Measurements from ENCODE around the gene SPATS2L.

DNA sequence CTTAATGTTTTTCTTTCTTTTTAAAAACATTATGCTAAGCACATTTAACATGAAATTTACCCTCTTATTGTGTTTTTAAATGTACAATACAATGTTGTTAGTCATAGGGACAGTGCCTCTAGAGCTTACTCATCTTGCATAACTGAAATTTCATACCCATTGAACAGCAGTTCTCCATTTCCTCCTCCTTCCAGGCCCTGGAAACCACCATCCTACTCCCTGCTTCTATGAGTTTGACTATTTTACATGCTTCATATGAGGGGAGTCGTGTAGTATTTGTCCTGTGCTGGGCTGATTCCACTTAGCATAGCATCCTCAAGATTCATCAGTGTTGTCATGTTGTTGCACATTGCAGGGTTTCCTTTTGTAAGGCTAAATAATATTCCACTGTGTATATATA, 92.6 kb downstream of the SPATS2L start:
- TF ChIP-seq, protein P1, sequence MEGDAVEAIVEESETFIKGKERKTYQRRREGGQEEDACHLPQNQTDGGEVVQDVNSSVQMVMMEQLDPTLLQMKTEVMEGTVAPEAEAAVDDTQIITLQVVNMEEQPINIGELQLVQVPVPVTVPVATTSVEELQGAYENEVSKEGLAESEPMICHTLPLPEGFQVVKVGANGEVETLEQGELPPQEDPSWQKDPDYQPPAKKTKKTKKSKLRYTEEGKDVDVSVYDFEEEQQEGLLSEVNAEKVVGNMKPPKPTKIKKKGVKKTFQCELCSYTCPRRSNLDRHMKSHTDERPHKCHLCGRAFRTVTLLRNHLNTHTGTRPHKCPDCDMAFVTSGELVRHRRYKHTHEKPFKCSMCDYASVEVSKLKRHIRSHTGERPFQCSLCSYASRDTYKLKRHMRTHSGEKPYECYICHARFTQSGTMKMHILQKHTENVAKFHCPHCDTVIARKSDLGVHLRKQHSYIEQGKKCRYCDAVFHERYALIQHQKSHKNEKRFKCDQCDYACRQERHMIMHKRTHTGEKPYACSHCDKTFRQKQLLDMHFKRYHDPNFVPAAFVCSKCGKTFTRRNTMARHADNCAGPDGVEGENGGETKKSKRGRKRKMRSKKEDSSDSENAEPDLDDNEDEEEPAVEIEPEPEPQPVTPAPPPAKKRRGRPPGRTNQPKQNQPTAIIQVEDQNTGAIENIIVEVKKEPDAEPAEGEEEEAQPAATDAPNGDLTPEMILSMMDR (IDR thresholded peaks at IDR 0.05): no peak
- TF ChIP-seq POLR2A (IDR thresholded peaks at IDR 0.05): no peak

Data from breast epithelium (tissue), 3 donors.